Neutrophil (primary cell): ENCODE measurements around the gene PAQR7.

Experiments
- H3K27ac ChIP-seq: fragments of 200-600 bp; sonication (generic); 2 replicates; pipeline ENCODE4 v1.5.1; 2016; ENCODE audit warnings: mild to moderate bottlenecking, moderate library complexity
- H3K27me3 ChIP-seq: fragments of 200-600 bp; sonication (generic); 2 replicates; pipeline ENCODE4 v1.6.0; 2016; ENCODE audit warnings: mild to moderate bottlenecking
- H3K36me3 ChIP-seq: fragments of 200-600 bp; sonication (generic); 2 replicates; pipeline ENCODE4 v1.5.1; 2017
- H3K4me1 ChIP-seq, 2 experiments: fragments of 200-600 bp in 1 of 2; sonication (generic) in 1 of 2; 1 replicate in 1 of 2; 2 replicates in 1 of 2; pipeline versions ENCODE4 v1.5.1 to v1.6.1; 2013 to 2016; ENCODE audit warnings: low read depth in 1 of 2, low read length in 1 of 2, mild to moderate bottlenecking in 1 of 2, moderate library complexity in 1 of 2; ENCODE audit not compliant: control insufficient read depth in 1 of 2, insufficient read depth in 1 of 2
- H3K4me3 ChIP-seq, 2 experiments: fragments of 200-600 bp in 1 of 2; sonication (generic) in 1 of 2; 1 replicate in 1 of 2; 2 replicates in 1 of 2; pipeline ENCODE4 v1.5.1; 2013 to 2016; ENCODE audit warnings: low read depth in 1 of 2, low read length in 1 of 2, mild to moderate bottlenecking in 1 of 2, moderate library complexity in 1 of 2
- H3K9me3 ChIP-seq: fragments of 200-600 bp; sonication (generic); 2 replicates; pipeline ENCODE4 v1.5.1; 2016
- CTCF ChIP-seq: fragments of 200-600 bp; sonication (generic); IDR thresholded peaks from 2 replicates; pipeline ENCODE4 v1.5.1; 2016; ENCODE audit warnings: antibody characterized with exemption

PAQR7 gene

GRCh38 chr1:25872713-25873112, 2.8 kb downstream of the PAQR7 start:
- peaks cover 61 to 65% of the 10 kb centered on the region in 2 experiments for H3K4me1 ChIP-seq
- H3K9me3 ChIP-seq = no peaks in the 10 kb centered on the region
- H3K36me3 ChIP-seq = no peaks in the 10 kb centered on the region
- no peak overlapping the region for H3K4me3 ChIP-seq
- H3K27me3 ChIP-seq = no peaks in the 10 kb centered on the region
- H3K27ac ChIP-seq = peak overlapping the region; percentile 15
- TF ChIP-seq CTCF = no peak

- no peaks in the 10 kb centered on the region for H3K9me3 ChIP-seq
- no peaks in the 10 kb centered on the region for H3K36me3 ChIP-seq
- H3K27ac ChIP-seq = no peak overlapping the region
- no peaks in the 10 kb centered on the region for H3K27me3 ChIP-seq
- no peak overlapping the region for H3K4me3 ChIP-seq
- TF ChIP-seq CTCF = no peak
- peaks cover 64% of the 10 kb centered on the region in 2 experiments for H3K4me1 ChIP-seq
Measured at GRCh38 chr1:25871704-25872494, 3.6 kb downstream of the PAQR7 start.

GRCh38 chr1:25871086-25871703, 4.3 kb downstream of the PAQR7 start:
- H3K4me1 ChIP-seq = peaks cover 59 to 63% of the 10 kb centered on the region in 2 experiments
- H3K27ac ChIP-seq = no peak overlapping the region
- TF ChIP-seq CTCF = no peak

GRCh38 chr1:25870614-25871013, 4.9 kb downstream of the PAQR7 start:
- no peak overlapping the region for H3K4me3 ChIP-seq
- no peak for TF ChIP-seq CTCF
- no peaks in the 10 kb centered on the region for H3K36me3 ChIP-seq
- peaks cover 54 to 57% of the 10 kb centered on the region in 2 experiments for H3K4me1 ChIP-seq
- H3K27ac ChIP-seq = no peak overlapping the region
- no peaks in the 10 kb centered on the region for H3K9me3 ChIP-seq
- no peaks in the 10 kb centered on the region for H3K27me3 ChIP-seq

More at GRCh38 chr1:25871086-25871703, 4.3 kb downstream of the PAQR7 start:
- H3K4me3 ChIP-seq = no peak overlapping the region
- H3K36me3 ChIP-seq = no peaks in the 10 kb centered on the region
- H3K9me3 ChIP-seq = no peaks in the 10 kb centered on the region
- H3K27me3 ChIP-seq = no peaks in the 10 kb centered on the region

GRCh38 chr1:25869909-25870606, 5.5 kb downstream of the PAQR7 start:
- Histone ChIP-seq H3K4me3 (no peak overlapping the region), H3K9me3 (no peaks in the 10 kb centered on the region), H3K4me1 (peaks cover 52 to 53% of the 10 kb centered on the region in 2 experiments), H3K36me3 (no peaks in the 10 kb centered on the region), H3K27ac (no peak overlapping the region), H3K27me3 (no peaks in the 10 kb centered on the region)
- TF ChIP-seq CTCF = no peak
